ENCODE data around the gene GOSR2.
A peak's percentile ranks its signal among the peaks of the same experiment; 100 is the strongest.

The GOSR2 gene

GRCh38 chr17:46940692-46941404, 17.9 kb downstream of the GOSR2 start:
- ChIA-PET CTCF (interaction anchor here (0.6 to 1.9 kb wide), 6 partner anchors 21 to 98 kb away, joined by 3 to 5 read pairs (median 3); no protein-coding TSS in a partner anchor), POLR2A (no interaction called here)
- TF ChIP-seq TARDBP (IDR thresholded peaks at IDR 0.05): no peak
- no peak for TF ChIP-seq FOXK2 (IDR thresholded peaks at IDR 0.05)
- no peak for TF ChIP-seq ZNF384 (IDR thresholded peaks at IDR 0.05)
- no peak for TF ChIP-seq HDGF (IDR thresholded peaks at IDR 0.05; ENCODE audit: borderline replicate concordance)
- TF ChIP-seq NFRKB (IDR thresholded peaks at IDR 0.05): no peak
- TF ChIP-seq ARNT (IDR thresholded peaks at IDR 0.05): no peak
- peak; percentile 87 for DNase-seq (ENCODE audit: extremely low spot score)

- peak; percentile 87 for DNase-seq (ENCODE audit: extremely low spot score)
- no peak for TF ChIP-seq L3MBTL2 (conservative IDR thresholded peaks at IDR 0.05)
- TF ChIP-seq BHLHE40 (IDR thresholded peaks at IDR 0.05; ENCODE audit: borderline replicate concordance): no peak
- ChIA-PET POLR2A (interaction anchor here (0.7 kb wide), 1 partner anchor 37 kb away, joined by 3 read pairs; the partner anchor contains the start of gene RPRML), CTCF (interaction anchor here (0.5 to 1.9 kb wide), 19 partner anchors 16 to 218 kb away, joined by 3 to 11 read pairs (median 4); no protein-coding TSS in a partner anchor)
Observed at GRCh38 chr17:46942441-46943217, 19.7 kb downstream of the GOSR2 start.

- no peak for DNase-seq (ENCODE audit: extremely low spot score)
- ChIA-PET POLR2A (interaction anchor here (1.2 kb wide), 1 partner anchor 57 kb away, joined by 3 read pairs; no protein-coding TSS in a partner anchor), CTCF (interaction anchor here (0.5 to 1.9 kb wide), 10 partner anchors 16 to 62 kb away, joined by 3 to 11 read pairs (median 5); no protein-coding TSS in a partner anchor)
- TF ChIP-seq FOXK2 (IDR thresholded peaks at IDR 0.05) (no peak), FOXM1 (IDR thresholded peaks at IDR 0.05; ENCODE audit: borderline replicate concordance) (no peak), ZNF384 (IDR thresholded peaks at IDR 0.05) (no peak), HDGF (IDR thresholded peaks at IDR 0.05; ENCODE audit: borderline replicate concordance) (no peak), BHLHE40 (IDR thresholded peaks at IDR 0.05; ENCODE audit: borderline replicate concordance) (no peak), FOXA1 (IDR thresholded peaks at IDR 0.05) (no peak), PKNOX1 (IDR thresholded peaks at IDR 0.05) (no peak), ARNT (IDR thresholded peaks at IDR 0.05) (no peak), ELF4 (IDR thresholded peaks at IDR 0.05) (no peak), TARDBP (IDR thresholded peaks at IDR 0.05) (no peak), L3MBTL2 (conservative IDR thresholded peaks at IDR 0.05) (no peak), SUZ12 (IDR thresholded peaks at IDR 0.05) (no peak), SP1 (IDR thresholded peaks at IDR 0.05) (no peak)
Observed at GRCh38 chr17:46943218-46943500, 20.2 kb downstream of the GOSR2 start.

GRCh38 chr17:46943501-46944393, 20.8 kb downstream of the GOSR2 start:
- CTCF ChIA-PET: interaction anchor here (1.9 kb wide), 1 partner anchor 51 kb away, joined by 6 read pairs; no protein-coding TSS in a partner anchor
- TF ChIP-seq SUZ12 (IDR thresholded peaks at IDR 0.05): no peak
- no peak for DNase-seq (ENCODE audit: extremely low spot score)
- POLR2A ChIA-PET: interaction anchor here (0.8 to 1.2 kb wide), 2 partner anchors 56 to 61 kb away, joined by 3 read pairs; no protein-coding TSS in a partner anchor

- ChIA-PET POLR2A (interaction anchor here (0.8 kb wide), 1 partner anchor 50 kb away, joined by 3 read pairs; no protein-coding TSS in a partner anchor), CTCF (interaction anchor here (1.8 kb wide), 1 partner anchor 56 kb away, joined by 3 read pairs; no protein-coding TSS in a partner anchor)
- no peak for DNase-seq (ENCODE audit: extremely low spot score)
- TF ChIP-seq ARNT (IDR thresholded peaks at IDR 0.05): no peak
- TF ChIP-seq TARDBP (IDR thresholded peaks at IDR 0.05): no peak
- TF ChIP-seq FOXK2 (IDR thresholded peaks at IDR 0.05): no peak
- no peak for TF ChIP-seq ZNF384 (IDR thresholded peaks at IDR 0.05)
- TF ChIP-seq BHLHE40 (IDR thresholded peaks at IDR 0.05; ENCODE audit: borderline replicate concordance): no peak
Observed at GRCh38 chr17:46944931-46945330, 22.0 kb downstream of the GOSR2 start.

- no peak for TF ChIP-seq ELF4 (IDR thresholded peaks at IDR 0.05)
- no peak for TF ChIP-seq CTBP1 (IDR thresholded peaks at IDR 0.05; ENCODE audit: borderline replicate concordance)
- no peak for TF ChIP-seq FOXA1 (IDR thresholded peaks at IDR 0.05)
- no peak for TF ChIP-seq PKNOX1 (IDR thresholded peaks at IDR 0.05)
- ChIA-PET POLR2A (no interaction called here), CTCF (no interaction called here)
- no peak for DNase-seq (ENCODE audit: extremely low spot score)
Observed at GRCh38 chr17:46947216-46947615, 24.3 kb downstream of the GOSR2 start.

GRCh38 chr17:46948544-46948943, 25.6 kb downstream of the GOSR2 start:
- CTCF ChIA-PET: no interaction called here
- no peak for DNase-seq (ENCODE audit: extremely low spot score)
- TF ChIP-seq L3MBTL2 (conservative IDR thresholded peaks at IDR 0.05): no peak
- TF ChIP-seq FOXM1 (IDR thresholded peaks at IDR 0.05; ENCODE audit: borderline replicate concordance): no peak
- no peak for TF ChIP-seq LEF1 (IDR thresholded peaks at IDR 0.05; ENCODE audit: borderline replicate concordance)
- no peak for TF ChIP-seq CTBP1 (IDR thresholded peaks at IDR 0.05; ENCODE audit: borderline replicate concordance)
- no peak for TF ChIP-seq TARDBP (IDR thresholded peaks at IDR 0.05)
- TF ChIP-seq PKNOX1 (IDR thresholded peaks at IDR 0.05): no peak
- TF ChIP-seq FOXA1 (IDR thresholded peaks at IDR 0.05): no peak
- no peak for TF ChIP-seq NFRKB (IDR thresholded peaks at IDR 0.05)
- POLR2A ChIA-PET: no interaction called here
